ENCODE measurements around the gene CAPN9.
"Not testable (repeated sequence)": the region's sequence is repeated elsewhere in the genome, so short reads cannot be mapped to it uniquely, and the experiment has no call there.

CAPN9 gene

GRCh38 chr1:230713915-230714764 is 33.0 kb upstream of the CAPN9 start, which contains the start of gene AGT:
Gene AGT (minus strand): TSS chr1:230714122. CDS start chr1:230710823, 3,299 bp downstream.
- no peak within 1 kb of the TSS for H3K9ac ChIP-seq (ENCODE audit: low read length)

GRCh38 chr1:230715510-230715909 is 31.7 kb upstream of the CAPN9 start:
- H3K9me3 ChIP-seq (ENCODE audit: control insufficient read depth, low read length), result no peaks in the 10 kb centered on the region
- H3K9ac ChIP-seq (ENCODE audit: low read length), result no peak overlapping the region
- no peaks in the 10 kb centered on the region for H3K36me3 ChIP-seq (ENCODE audit: control insufficient read depth, insufficient read depth, low read length)
- no peak overlapping the region for H3K4me3 ChIP-seq (ENCODE audit: low read length)
- no peaks in the 10 kb centered on the region for H3K27me3 ChIP-seq (ENCODE audit: control insufficient read depth, insufficient read depth, low read length)
- H3K4me1 ChIP-seq (ENCODE audit: control insufficient read depth, insufficient read depth, low read length), result no peaks in the 10 kb centered on the region

More at GRCh38 chr1:230713915-230714764, 33.0 kb upstream of the CAPN9 start, which contains the start of gene AGT:
- Histone ChIP-seq H3K27me3 (ENCODE audit: control insufficient read depth, insufficient read depth, low read length) (no peaks in the 10 kb centered on the region), H3K4me3 (ENCODE audit: low read length) (no peak within 1 kb of the TSS), H3K4me1 (ENCODE audit: control insufficient read depth, insufficient read depth, low read length) (no peaks in the 10 kb centered on the region), H3K36me3 (ENCODE audit: control insufficient read depth, insufficient read depth, low read length) (no peaks in the 10 kb centered on the region), H3K9me3 (ENCODE audit: control insufficient read depth, low read length) (no peaks in the 10 kb centered on the region)

- H3K9ac ChIP-seq (ENCODE audit: low read length); H3K4me3 ChIP-seq (ENCODE audit: low read length); H3K27me3 ChIP-seq (ENCODE audit: control insufficient read depth, insufficient read depth, low read length); H3K36me3 ChIP-seq (ENCODE audit: control insufficient read depth, insufficient read depth, low read length); H3K4me1 ChIP-seq (ENCODE audit: control insufficient read depth, insufficient read depth, low read length); H3K9me3 ChIP-seq (ENCODE audit: control insufficient read depth, low read length): not testable (repeated sequence)
These were observed 30.7 kb upstream of the CAPN9 start for GRCh38 chr1:230716453-230716852.

GRCh38 chr1:230717251-230717650 is 29.9 kb upstream of the CAPN9 start:
- H3K9ac ChIP-seq (ENCODE audit: low read length), result no peak overlapping the region
- no peaks in the 10 kb centered on the region for H3K4me1 ChIP-seq (ENCODE audit: control insufficient read depth, insufficient read depth, low read length)
- H3K27me3 ChIP-seq (ENCODE audit: control insufficient read depth, insufficient read depth, low read length), result no peaks in the 10 kb centered on the region
- no peak overlapping the region for H3K4me3 ChIP-seq (ENCODE audit: low read length)
- H3K9me3 ChIP-seq (ENCODE audit: control insufficient read depth, low read length), result no peaks in the 10 kb centered on the region
- no peaks in the 10 kb centered on the region for H3K36me3 ChIP-seq (ENCODE audit: control insufficient read depth, insufficient read depth, low read length)

GRCh38 chr1:230721849-230722522 is 25.2 kb upstream of the CAPN9 start:
- H3K4me1 ChIP-seq (ENCODE audit: control insufficient read depth, insufficient read depth, low read length); H3K9ac ChIP-seq (ENCODE audit: low read length); H3K27me3 ChIP-seq (ENCODE audit: control insufficient read depth, insufficient read depth, low read length); H3K36me3 ChIP-seq (ENCODE audit: control insufficient read depth, insufficient read depth, low read length); H3K4me3 ChIP-seq (ENCODE audit: low read length); H3K9me3 ChIP-seq (ENCODE audit: control insufficient read depth, low read length): not testable (repeated sequence)

- H3K36me3 ChIP-seq (ENCODE audit: control insufficient read depth, insufficient read depth, low read length), result no peaks in the 10 kb centered on the region
- no peak overlapping the region for H3K4me3 ChIP-seq (ENCODE audit: low read length)
- no peak overlapping the region for H3K9ac ChIP-seq (ENCODE audit: low read length)
- no peaks in the 10 kb centered on the region for H3K4me1 ChIP-seq (ENCODE audit: control insufficient read depth, insufficient read depth, low read length)
- no peaks in the 10 kb centered on the region for H3K27me3 ChIP-seq (ENCODE audit: control insufficient read depth, insufficient read depth, low read length)
- no peaks in the 10 kb centered on the region for H3K9me3 ChIP-seq (ENCODE audit: control insufficient read depth, low read length)
These were observed 21.8 kb upstream of the CAPN9 start for GRCh38 chr1:230725256-230726012.

GRCh38 chr1:230728710-230729392 is 18.3 kb upstream of the CAPN9 start:
- H3K36me3 ChIP-seq (ENCODE audit: control insufficient read depth, insufficient read depth, low read length), result no peaks in the 10 kb centered on the region
- H3K9me3 ChIP-seq (ENCODE audit: control insufficient read depth, low read length), result no peaks in the 10 kb centered on the region
- no peak overlapping the region for H3K9ac ChIP-seq (ENCODE audit: low read length)
- H3K4me3 ChIP-seq (ENCODE audit: low read length), result no peak overlapping the region
- no peaks in the 10 kb centered on the region for H3K27me3 ChIP-seq (ENCODE audit: control insufficient read depth, insufficient read depth, low read length)
- peaks cover 9% of the 10 kb centered on the region for H3K4me1 ChIP-seq (ENCODE audit: control insufficient read depth, insufficient read depth, low read length)

- Histone ChIP-seq H3K27me3 (ENCODE audit: control insufficient read depth, insufficient read depth, low read length) (no peaks in the 10 kb centered on the region), H3K4me3 (ENCODE audit: low read length) (no peak overlapping the region), H3K36me3 (ENCODE audit: control insufficient read depth, insufficient read depth, low read length) (no peaks in the 10 kb centered on the region), H3K9ac (ENCODE audit: low read length) (no peak overlapping the region), H3K9me3 (ENCODE audit: control insufficient read depth, low read length) (no peaks in the 10 kb centered on the region), H3K4me1 (ENCODE audit: control insufficient read depth, insufficient read depth, low read length) (peaks cover 19% of the 10 kb centered on the region)
These were observed 16.2 kb upstream of the CAPN9 start for GRCh38 chr1:230730977-230731376.

GRCh38 chr1:230735447-230735846 is 11.7 kb upstream of the CAPN9 start:
- Histone ChIP-seq H3K9me3 (ENCODE audit: control insufficient read depth, low read length) (no peaks in the 10 kb centered on the region), H3K27me3 (ENCODE audit: control insufficient read depth, insufficient read depth, low read length) (no peaks in the 10 kb centered on the region), H3K4me3 (ENCODE audit: low read length) (no peak overlapping the region), H3K4me1 (ENCODE audit: control insufficient read depth, insufficient read depth, low read length) (peaks cover 19% of the 10 kb centered on the region), H3K9ac (ENCODE audit: low read length) (no peak overlapping the region), H3K36me3 (ENCODE audit: control insufficient read depth, insufficient read depth, low read length) (no peaks in the 10 kb centered on the region)

GRCh38 chr1:230737622-230738262 is 9.4 kb upstream of the CAPN9 start:
- no peak overlapping the region for H3K9ac ChIP-seq (ENCODE audit: low read length)
- H3K9me3 ChIP-seq (ENCODE audit: control insufficient read depth, low read length), result no peaks in the 10 kb centered on the region
- H3K27me3 ChIP-seq (ENCODE audit: control insufficient read depth, insufficient read depth, low read length), result no peaks in the 10 kb centered on the region
- no peak overlapping the region for H3K4me3 ChIP-seq (ENCODE audit: low read length)
- peaks cover 17% of the 10 kb centered on the region for H3K4me1 ChIP-seq (ENCODE audit: control insufficient read depth, insufficient read depth, low read length)
- no peaks in the 10 kb centered on the region for H3K36me3 ChIP-seq (ENCODE audit: control insufficient read depth, insufficient read depth, low read length)

GRCh38 chr1:230739564-230740290 is 7.5 kb upstream of the CAPN9 start:
- H3K9me3 ChIP-seq (ENCODE audit: control insufficient read depth, low read length), result no peaks in the 10 kb centered on the region
- no peak overlapping the region for H3K4me3 ChIP-seq (ENCODE audit: low read length)
- H3K9ac ChIP-seq (ENCODE audit: low read length), result no peak overlapping the region
- H3K27me3 ChIP-seq (ENCODE audit: control insufficient read depth, insufficient read depth, low read length), result no peaks in the 10 kb centered on the region
- H3K36me3 ChIP-seq (ENCODE audit: control insufficient read depth, insufficient read depth, low read length), result no peaks in the 10 kb centered on the region
- peaks cover 18% of the 10 kb centered on the region for H3K4me1 ChIP-seq (ENCODE audit: control insufficient read depth, insufficient read depth, low read length)
